Kidney epithelial cell (primary cell): ENCODE measurements around the gene ZNF883. TPM values are rescaled to one million over a fixed set of nuclear protein-coding genes. Genes with fewer than 3 reads are reported as not detected.
A peak's percentile ranks its signal among the peaks of the same experiment; 100 is the strongest.

Source experiments
- DNase-seq: peaks from one replicate; pipeline ENCODE4 v3.0.0-alpha.2; 2010; ENCODE audit warnings: low read depth
- H3K27me3 ChIP-seq: 2 replicates; pipeline ENCODE4 v1.6.0; 2011; ENCODE audit warnings: low read length; ENCODE audit not compliant: control insufficient read depth, insufficient read depth
- H3K36me3 ChIP-seq: 2 replicates; pipeline ENCODE4 v1.5.1; 2011; ENCODE audit warnings: low read length; ENCODE audit not compliant: control insufficient read depth, insufficient read depth
- H3K4me3 ChIP-seq: 2 replicates; pipeline ENCODE4 v1.5.1; 2011; ENCODE audit warnings: low read depth, mild to moderate bottlenecking, control low read depth, low read length
- total RNA-seq: library from RNA; depleted of rRNA; stranded (reverse); fragments of >200 nt; gene quantifications from 2 replicates; pipeline ENCODE4 v1.2.3, GENCODE V29; 2015
- TF ChIP-seq, protein P1 (sequence below): IDR thresholded peaks from 2 replicates; pipeline ENCODE4 v1.5.1; 2011; ENCODE audit warnings: mild to moderate bottlenecking, moderate library complexity, low read length, control low read depth, inconsistent platforms; ENCODE audit not compliant: insufficient read depth, poor library complexity, severe bottlenecking

ZNF883 gene
- total RNA-seq, 1 donor from 2014 or later = 2.7 TPM

DNA sequence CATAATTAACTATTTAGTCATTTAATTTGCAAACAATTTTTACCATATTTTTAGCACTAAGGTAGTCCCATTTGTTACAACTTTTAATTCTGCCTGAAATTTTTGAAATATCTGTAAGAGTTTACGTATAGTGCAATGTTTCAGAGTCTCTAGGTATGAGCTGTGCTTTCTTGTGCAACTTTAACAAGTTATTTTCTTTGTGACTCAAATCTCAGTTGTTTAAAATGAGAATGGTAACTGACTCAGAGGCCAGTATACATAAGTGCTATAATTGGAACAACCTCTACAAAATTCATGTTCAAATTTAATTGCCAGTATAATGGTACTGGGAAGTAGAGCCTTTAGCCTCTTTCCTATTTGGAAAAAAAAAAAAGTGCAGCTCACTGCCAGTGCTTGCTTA, 14.2 kb upstream of the ZNF883 start:
- Histone ChIP-seq H3K27me3 (no peaks in the 10 kb centered on the region), H3K36me3 (no peaks in the 10 kb centered on the region), H3K4me3 (no peak overlapping the region)
- no peak for DNase-seq
- TF ChIP-seq, protein P1, sequence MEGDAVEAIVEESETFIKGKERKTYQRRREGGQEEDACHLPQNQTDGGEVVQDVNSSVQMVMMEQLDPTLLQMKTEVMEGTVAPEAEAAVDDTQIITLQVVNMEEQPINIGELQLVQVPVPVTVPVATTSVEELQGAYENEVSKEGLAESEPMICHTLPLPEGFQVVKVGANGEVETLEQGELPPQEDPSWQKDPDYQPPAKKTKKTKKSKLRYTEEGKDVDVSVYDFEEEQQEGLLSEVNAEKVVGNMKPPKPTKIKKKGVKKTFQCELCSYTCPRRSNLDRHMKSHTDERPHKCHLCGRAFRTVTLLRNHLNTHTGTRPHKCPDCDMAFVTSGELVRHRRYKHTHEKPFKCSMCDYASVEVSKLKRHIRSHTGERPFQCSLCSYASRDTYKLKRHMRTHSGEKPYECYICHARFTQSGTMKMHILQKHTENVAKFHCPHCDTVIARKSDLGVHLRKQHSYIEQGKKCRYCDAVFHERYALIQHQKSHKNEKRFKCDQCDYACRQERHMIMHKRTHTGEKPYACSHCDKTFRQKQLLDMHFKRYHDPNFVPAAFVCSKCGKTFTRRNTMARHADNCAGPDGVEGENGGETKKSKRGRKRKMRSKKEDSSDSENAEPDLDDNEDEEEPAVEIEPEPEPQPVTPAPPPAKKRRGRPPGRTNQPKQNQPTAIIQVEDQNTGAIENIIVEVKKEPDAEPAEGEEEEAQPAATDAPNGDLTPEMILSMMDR = no peak

DNA sequence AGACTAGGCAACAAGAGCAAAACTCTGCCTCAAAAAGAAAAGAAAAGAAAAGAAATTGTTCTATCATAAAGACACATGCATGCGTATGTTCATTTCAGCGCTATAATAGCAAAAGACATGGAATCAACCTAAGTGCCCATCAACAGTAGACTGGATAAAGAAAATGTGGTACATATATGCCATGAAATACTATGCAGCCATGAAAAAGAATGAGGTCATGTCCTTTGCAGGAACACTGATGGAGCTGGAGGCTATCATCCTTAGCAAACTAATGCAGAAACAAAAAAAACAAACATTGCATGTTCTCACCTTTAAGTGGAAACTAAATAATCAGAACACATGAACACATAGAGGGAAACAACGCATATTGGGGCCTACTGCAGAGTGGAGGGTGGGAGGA, 6.3 kb upstream of the ZNF883 start:
- Histone ChIP-seq H3K36me3 (no peaks in the 10 kb centered on the region), H3K4me3 (no peak overlapping the region), H3K27me3 (no peaks in the 10 kb centered on the region)
- TF ChIP-seq, protein P1 = no peak
- DNase-seq = no peak

DNA sequence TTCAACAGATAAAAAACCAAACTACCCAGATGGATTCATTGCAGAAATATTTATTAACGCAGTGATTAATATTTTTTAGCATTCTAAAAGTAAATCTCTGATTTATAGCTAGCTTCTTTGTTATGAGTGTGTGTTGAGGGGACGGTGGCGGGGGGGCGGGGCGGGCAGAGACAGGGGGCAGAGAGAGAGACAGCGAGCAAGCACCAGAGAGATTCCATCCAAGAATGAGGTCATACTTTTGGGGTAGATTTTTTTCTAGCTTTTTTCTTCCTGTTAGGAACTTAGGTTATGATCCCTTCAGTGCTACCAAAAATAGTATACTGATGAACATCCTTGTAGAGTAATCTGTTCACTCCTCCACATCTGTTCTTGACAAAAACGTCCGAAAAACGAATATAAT, 500 bp upstream of the ZNF883 start:
- TF ChIP-seq, protein P1 = no peak
- Histone ChIP-seq H3K4me3 (peak overlapping the region; percentile 49), H3K36me3 (no peaks in the 10 kb centered on the region), H3K27me3 (no peaks in the 10 kb centered on the region)
- DNase-seq = no peak

DNA sequence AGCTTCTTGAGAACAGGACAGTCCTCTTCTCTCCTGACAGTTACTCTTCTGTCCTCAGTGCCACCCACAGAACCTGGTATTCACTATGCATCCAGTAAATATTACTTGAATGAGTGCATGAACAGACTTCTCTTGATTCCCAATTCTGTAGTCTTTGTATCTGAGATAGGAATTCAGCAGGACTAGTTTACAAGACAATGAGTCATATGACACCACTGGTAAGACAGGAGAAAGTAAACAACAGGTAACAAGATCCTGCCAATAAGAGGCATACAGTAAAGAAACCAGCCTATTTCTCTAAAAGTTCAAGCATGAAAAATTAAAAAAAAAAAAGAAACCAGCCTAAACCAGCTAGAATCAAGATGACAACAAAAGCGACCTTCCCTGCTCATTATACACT, 6.2 kb downstream of the ZNF883 start:
- TF ChIP-seq, protein P1 = no peak
- no peak overlapping the region for H3K4me3 ChIP-seq

DNA sequence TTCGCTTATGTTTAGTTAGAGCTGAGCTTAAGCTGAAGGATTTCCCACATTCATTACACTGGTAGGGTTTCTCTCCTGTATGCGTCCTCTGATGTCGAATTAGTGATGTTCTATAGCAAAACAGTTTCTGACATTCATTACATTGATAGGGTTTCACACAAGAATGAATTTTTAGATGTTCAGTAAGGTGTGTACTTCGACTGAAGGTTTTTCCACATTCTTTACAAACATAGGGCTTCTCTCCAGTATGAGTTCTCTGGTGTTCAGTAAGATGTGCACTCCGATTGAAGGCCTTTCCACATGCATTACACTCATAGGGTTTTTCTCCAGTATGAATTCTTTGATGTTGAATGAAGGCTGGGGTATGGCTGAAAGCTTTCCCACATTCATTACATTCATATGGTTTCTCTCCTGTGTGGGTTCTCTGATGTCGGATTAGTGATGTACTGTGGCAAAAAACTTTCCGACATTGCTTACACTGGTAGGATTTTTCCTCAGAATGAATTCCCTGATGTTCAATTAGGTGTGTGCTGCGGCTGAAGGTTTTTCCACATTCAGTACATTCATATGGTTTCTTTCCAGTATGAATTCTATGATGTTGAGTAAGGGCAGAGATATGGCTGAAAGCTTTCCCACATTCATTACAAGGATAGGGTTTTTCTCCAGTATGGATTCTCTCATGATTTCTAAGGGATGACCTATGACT, 14.6 kb downstream of the ZNF883 start:
- Histone ChIP-seq H3K27me3 (no peaks in the 10 kb centered on the region), H3K36me3 (no peaks in the 10 kb centered on the region), H3K4me3 (no peak overlapping the region)
- DNase-seq = no peak
- TF ChIP-seq, protein P1 = no peak

More for the DNA sequence above, 6.2 kb downstream of the ZNF883 start:
- no peaks in the 10 kb centered on the region for H3K27me3 ChIP-seq
- H3K36me3 ChIP-seq = no peaks in the 10 kb centered on the region
- DNase-seq = no peak

DNA sequence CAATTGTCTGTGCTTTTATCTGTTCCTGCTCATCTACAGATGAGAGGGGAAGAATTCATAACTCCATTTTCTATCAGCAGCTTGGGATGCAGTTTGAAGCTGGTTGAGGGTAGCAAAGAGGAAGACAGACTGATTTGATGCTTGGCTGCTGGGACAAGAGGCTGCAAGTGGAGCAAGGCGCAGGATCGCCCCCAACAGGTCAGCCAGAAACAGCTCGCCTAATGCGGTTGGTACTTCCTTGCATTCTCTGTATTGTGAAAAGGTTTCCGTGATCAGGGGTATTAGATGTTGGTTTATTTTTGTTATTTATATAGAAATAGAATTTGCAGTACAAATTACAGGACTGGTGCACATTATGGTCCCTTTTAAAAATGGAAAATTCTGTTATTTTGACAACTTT, 40.6 kb downstream of the ZNF883 start:
- Histone ChIP-seq H3K36me3 (no peaks in the 10 kb centered on the region), H3K4me3 (no peak overlapping the region), H3K27me3 (no peaks in the 10 kb centered on the region)
- TF ChIP-seq, protein P1 = peak; percentile 25
- no peak for DNase-seq
